GM19023 (cell line): ENCODE data around the gene ASNSD1.
"Not testable (repeated sequence)": the region's sequence is repeated elsewhere in the genome, so short reads cannot be mapped to it uniquely, and the experiment has no call there.

Experiments
- ATAC-seq: cut with Tn5 transposase; IDR thresholded peaks from one replicate; pipeline ENCODE4 v1.9.1; 2021; ENCODE audit warnings: mild to moderate bottlenecking, moderate library complexity; ENCODE audit not compliant: unreplicated experiment

The ASNSD1 gene

DNA sequence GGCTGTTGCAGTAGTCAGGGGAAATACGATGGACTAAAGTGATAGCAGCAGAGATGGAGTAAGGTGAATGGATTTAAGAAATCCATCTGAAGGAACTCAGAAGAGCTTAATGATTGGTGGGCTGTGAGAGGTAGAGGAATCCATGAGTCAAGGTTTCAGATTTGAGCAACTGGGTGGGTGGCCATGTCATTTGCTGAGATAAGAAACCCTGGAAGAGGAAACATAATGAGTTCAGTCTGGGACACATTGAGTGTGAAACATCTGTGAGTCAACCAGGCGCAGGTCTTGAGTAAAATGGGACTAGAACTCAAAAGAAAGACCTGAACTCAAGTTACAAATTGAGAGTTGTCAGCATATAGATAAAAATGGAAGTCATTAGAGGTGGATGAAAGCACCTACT lies 19.7 kb upstream of the ASNSD1 start:
- ATAC-seq = no peak

DNA sequence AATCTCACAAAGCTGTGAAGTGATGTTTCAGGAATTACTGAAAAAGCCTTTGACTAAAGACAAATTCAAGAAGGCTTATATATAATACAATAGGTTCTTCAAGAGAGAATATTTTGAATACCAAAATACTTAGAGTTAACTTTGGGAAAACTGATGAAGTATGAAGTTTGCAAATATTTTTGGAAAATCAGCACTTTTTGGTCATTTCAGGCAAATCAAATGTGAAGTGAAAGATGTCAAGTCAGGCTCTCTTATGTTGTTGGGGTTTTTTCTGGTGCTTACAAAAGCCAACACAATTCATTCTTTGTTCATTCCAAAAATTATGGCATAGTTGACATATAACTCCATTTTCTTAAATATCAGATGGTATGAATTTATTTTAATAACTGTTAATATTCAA lies 14.7 kb upstream of the ASNSD1 start:
- ATAC-seq = no peak

DNA sequence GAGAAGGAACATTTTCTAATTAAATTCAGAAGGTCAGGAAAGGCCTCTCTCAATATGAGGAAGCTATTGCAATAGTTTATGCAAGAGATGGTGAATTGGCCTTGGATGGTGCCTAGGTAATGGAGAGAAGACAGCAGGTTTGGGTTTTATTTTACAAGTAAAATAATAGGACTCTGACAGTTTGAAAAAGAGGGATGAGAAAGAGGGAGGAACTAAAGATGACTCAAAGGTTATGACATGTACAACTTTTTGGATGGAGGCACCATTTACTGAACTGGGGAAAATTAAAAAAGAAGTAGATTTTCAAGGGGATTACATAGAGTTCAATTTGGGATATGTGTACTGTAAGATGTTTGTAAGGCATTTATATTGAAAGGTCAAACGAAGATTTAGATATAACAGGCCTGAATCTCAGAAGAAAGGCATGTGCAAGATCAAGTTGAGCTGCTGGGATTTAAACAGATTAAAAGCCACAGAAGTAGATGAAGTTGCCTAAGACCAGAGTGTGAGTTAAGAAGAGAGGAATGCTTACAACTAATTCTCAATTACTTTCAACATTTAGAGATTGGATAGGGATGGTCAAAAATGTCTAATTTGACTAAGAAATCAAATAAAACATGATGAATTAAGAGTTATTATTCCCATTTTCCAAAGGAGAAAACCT lies 12.3 kb upstream of the ASNSD1 start:
- ATAC-seq = no peak

DNA sequence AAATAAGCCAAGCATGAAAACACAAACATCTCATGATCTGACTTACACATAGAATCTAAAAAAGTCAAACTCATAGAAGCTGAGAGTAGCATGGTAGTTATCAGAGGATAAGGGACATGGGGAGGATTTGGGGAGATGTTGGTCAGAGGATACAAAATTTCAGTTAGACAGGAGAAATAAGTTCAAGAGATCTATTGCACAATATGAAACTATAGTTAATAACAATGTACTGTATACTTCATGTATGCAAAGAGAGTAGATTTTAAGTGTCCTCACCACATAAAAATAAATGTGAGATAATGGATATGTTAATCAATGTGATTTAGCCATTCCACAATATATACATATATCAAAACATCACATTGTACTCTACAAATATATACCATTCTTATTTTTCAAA lies 10.0 kb upstream of the ASNSD1 start:
- ATAC-seq = no peak

DNA sequence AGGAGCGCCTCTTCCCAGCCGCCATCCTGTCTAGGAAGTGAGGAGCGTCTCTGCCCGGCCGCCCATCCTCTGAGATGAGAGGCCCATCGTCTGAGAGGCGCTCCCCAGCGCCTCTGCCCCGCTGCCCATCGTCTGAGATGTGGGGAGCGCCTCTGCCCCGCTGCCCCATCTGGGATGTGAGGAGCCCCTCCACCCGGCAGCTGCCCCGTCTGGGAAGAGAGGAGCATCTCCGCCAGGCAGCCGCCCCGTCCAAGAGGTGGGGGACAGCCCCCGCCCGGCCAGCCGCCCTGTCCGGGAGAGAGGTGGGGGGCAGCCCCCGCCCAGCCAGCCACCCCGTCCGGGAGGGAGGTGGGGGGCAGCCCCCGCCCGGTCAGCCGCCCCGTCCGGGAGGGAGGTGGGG lies 7.8 kb upstream of the ASNSD1 start:
- not testable (repeated sequence) for ATAC-seq

- ATAC-seq = no peak
Measured at GRCh38 chr2:189654641-189655040, 6.6 kb upstream of the ASNSD1 start.

DNA sequence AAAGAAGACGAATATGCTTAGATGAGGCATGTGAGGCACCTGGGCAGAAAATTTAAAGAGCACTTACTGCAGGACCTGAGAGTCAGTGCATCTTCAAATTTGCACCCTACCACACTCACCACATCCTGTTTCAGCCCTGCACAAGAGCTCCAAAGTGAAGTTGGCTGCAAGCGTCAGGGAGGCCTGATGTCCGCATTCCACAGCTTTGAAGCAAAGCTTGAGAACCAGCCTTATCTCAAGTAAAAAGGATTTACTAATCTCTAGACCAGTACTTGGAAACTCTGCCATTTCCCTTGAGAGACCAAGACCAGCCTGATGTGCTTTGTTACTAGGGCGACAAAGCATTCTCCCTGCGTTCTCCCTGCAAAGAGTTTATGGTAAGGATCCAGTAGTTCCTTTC lies 3.4 kb upstream of the ASNSD1 start:
- peak; percentile 33 for ATAC-seq

DNA sequence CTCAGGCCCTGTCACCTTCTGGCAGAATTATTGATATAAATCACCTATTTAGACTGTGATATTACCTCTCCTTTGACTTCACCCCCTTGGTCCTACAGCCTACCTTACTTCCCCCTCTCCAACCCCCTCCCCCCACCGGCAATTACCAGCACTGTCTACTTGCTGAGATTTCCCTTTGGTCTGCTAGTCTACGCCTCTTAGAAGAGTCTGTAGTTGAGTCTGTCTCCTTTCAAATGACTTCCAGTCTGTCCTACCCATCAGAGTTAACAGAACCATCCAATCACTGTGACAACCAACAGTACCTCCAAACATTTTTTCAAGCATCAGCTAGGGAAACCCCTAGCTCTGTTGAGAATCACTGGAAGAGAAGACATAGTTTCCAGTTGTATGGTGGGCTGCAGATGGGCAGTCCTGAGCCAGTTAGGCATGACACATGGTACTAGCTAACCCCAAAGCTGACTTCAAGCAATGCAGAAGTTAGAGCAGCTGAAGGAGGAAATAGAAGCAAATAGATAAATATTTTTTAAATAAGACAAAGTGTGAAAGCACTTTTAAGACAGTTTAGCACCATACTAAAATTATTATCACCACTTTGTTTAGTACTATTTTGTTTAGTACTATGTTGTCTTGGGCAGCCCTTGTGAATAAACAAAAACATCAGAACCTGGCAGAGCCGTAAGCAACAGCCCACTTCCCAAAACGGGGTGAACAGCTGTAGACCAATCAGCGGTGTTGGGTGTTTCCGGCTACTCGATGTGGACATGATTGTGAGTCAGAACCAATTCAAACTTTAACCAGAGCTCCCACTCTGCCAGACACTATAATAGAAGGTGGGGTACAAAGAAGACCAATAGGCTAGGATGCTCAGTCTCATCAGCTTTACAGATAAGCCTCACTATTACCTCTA lies 2.7 kb upstream of the ASNSD1 start:
- ATAC-seq = no peak

DNA sequence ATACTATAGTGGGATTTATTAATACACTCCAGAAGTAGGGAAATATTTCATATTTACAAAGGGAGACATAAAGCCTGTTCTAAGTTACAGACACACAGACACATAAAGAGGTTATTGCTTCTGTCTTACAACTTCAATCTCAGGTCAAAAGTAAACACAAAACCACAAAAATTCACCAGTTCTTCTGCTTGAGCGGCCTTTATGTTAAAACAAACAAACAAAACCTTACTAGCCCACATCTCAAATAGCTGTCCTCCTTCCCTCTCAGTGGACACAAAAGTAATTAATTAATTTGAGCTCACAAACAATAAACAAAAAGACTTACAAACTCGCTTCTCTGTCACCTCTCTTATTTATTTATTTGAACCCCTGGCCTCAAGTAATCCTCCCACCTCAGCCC lies 1.5 kb upstream of the ASNSD1 start:
- no peak for ATAC-seq

DNA sequence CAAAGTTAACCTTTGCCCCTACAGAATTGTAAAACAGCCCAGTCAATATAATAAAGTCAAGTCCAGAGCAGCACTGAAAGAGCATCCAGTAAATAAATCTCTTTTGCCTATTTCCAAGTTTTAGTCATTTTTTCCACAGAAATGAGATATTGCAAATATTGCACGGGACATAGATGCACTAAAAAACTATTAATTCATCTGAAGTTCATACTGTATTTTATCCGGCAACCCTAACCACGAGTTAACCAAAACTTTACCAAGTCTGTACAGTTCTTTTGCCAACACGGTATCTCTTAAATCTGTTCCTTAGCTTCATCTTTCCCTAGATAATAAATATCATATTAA lies 484 bp upstream of the ASNSD1 start:
- no peak for ATAC-seq

DNA sequence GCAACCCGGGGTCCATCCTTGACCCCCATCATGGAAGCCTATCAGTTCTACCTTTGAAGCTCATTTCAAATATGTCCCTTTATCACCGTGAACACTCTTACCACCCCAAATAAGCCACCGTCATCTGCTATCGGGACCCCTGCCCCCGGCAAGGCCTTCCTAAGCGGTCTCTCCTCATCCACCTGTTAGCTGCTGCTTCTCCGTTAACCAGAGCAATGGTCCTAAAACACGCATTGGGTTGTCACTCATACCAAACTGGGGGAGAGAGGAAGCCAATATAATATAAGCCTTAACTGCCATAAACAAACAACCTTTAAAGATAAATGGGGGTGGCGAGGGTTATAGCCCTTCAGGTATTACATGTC lies 680 bp downstream of the ASNSD1 start:
- ATAC-seq = no peak

DNA sequence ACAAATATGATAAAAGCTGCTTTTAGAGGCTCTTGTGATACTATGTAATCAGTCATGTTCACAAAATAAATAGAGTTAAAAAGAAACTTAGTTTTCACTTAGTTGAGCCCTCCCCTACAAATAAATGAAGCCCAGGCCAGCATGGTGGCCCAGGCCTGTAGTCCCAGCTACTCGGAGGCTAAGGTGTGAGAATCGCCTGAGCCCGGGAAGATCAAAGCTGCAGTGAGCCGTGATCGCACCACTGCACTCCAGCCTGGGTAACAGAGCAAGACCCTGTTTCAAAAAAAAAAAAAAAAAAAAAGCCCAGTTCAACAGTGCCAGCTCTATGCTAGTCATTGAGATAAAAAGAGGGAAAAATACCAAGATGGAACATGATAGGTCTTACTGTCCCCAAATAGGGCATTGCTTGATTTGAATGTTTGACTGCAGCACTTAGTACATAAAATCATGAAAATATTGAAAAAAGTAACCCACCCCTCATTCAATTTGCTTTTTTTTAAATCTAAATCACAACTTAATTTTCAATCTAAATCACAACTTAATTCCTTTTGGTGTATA lies 1.5 kb downstream of the ASNSD1 start:
- no peak for ATAC-seq

- not testable (repeated sequence) for ATAC-seq
Measured at GRCh38 chr2:189663319-189663718, 2.1 kb downstream of the ASNSD1 start.

DNA sequence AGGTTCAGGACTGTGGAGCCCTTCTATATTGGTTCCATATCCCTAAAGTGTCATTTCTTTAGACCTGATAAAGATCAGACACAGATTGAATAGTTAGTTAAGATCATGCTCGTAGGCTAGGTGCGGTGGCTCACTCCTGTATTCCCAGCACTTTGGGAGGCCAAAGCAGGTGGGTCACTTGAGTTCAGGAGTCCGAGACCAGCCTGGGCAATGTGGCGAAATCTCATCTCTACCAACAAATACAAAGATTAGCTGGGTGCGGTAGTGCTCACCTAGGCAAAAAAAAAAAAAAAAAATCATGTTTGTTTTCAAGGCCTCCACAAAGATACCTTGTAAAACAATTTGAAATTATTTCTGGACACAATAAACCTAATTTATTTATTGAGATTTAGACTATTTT lies 8.7 kb downstream of the ASNSD1 start:
- no peak for ATAC-seq

- no peak for ATAC-seq
Measured at GRCh38 chr2:189673661-189674373, 12.6 kb downstream of the ASNSD1 start.

- ATAC-seq = peak; percentile 95
Measured at GRCh38 chr2:189674374-189675112, 13.3 kb downstream of the ASNSD1 start, which contains the start of gene ANKAR. Gene ANKAR (plus strand): TSS chr2:189674670. CDS start chr2:189676491, 1,821 bp downstream.

- ATAC-seq = no peak
Measured at GRCh38 chr2:189676471-189676870, 15.2 kb downstream of the ASNSD1 start.

GRCh38 chr2:189679226-189679625 lies 18.0 kb downstream of the ASNSD1 start:
- ATAC-seq = no peak

GRCh38 chr2:189681203-189681602 lies 19.9 kb downstream of the ASNSD1 start:
- ATAC-seq = no peak

DNA sequence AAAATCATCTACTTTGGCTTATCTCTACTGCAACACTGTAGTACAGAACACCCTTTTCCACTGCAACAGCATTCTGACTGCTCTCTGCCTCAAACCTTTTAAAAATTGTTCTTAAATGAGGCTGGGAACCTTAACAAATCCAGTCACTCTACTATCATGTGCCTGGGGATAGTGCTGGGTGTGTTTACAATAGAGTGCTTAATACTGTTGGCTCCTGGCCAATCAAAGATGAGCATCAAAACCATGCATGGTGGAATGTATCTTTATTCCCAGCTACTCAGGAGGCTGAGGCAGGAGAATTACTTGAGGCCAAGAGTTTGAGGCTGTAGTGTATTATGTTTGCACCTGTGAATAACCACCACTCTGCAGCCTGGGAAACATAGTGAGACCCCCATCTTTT lies 20.6 kb downstream of the ASNSD1 start:
- ATAC-seq = no peak

DNA sequence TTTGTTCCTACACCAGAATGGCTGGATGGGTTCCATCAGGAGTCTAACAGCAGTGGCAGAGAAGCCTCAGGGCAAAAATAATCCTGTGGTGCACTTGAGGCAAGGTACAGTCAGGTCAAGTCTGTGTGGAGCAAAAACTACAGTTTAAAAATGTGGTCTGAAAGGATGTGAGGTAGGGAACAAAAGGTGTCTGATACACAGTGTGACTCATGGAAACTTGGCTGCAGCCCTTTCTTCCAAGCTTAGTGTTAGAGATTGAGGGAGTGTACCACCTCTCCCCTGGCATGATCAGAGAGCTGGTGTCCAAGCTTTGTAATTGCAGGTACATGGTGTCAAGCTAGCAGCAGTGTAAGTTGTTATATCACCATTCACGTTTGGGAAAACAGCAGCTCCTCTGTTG lies 22.1 kb downstream of the ASNSD1 start:
- ATAC-seq = no peak
